Naive B cell (primary cell): ENCODE data around the gene NFRKB. TPM values are rescaled to one million over a fixed set of nuclear protein-coding genes. Genes with fewer than 3 reads are reported as not detected.

Source experiments
- ATAC-seq, 2 donors: fragments of 150-1000 bp; cut with Tn5 transposase; 2 replicates each; pipeline ENCODE4 v1.10.0; 2021; ENCODE audit warnings: low read depth in 2 of 2, mild to moderate bottlenecking in 2 of 2, moderate library complexity in 2 of 2
- DNase-seq: peaks from one replicate; pipeline ENCODE4 v3.0.0; 2022
- H3K27ac Mint-ChIP-seq, 6 donors: one replicate each; pipeline ENCODE4 v1.8.0; 2020 to 2022; ENCODE audit warnings: mild to moderate bottlenecking in 6 of 6, mixed read lengths in 6 of 6, moderate library complexity in 5 of 6, inconsistent platforms in 2 of 6
- H3K27me3 Mint-ChIP-seq, 3 donors: one replicate each; pipeline ENCODE4 v1.8.0; 2021 to 2022; ENCODE audit warnings: mixed read lengths in 3 of 3, mild to moderate bottlenecking in 1 of 3
- H3K36me3 Mint-ChIP-seq, 2 donors: one replicate each; pipeline ENCODE4 v1.8.0; 2020 to 2022; ENCODE audit warnings: mixed read lengths in 2 of 2, inconsistent platforms in 1 of 2, mild to moderate bottlenecking in 1 of 2
- H3K4me1 Mint-ChIP-seq, 3 donors: one replicate each; pipeline ENCODE4 v1.8.0; 2020 to 2022; ENCODE audit warnings: mixed read lengths in 3 of 3, inconsistent platforms in 1 of 3, mild to moderate bottlenecking in 1 of 3, moderate library complexity in 1 of 3
- H3K4me3 Mint-ChIP-seq, 8 donors: one replicate each; pipeline ENCODE4 v1.8.0; 2020 to 2022; ENCODE audit warnings: mild to moderate bottlenecking in 8 of 8, mixed read lengths in 8 of 8, moderate library complexity in 8 of 8, inconsistent platforms in 2 of 8
- H3K9me3 Mint-ChIP-seq, 7 donors: one replicate each; pipeline ENCODE4 v1.8.0; 2020 to 2022; ENCODE audit warnings: mixed read lengths in 7 of 7, mild to moderate bottlenecking in 5 of 7, inconsistent platforms in 2 of 7, moderate library complexity in 1 of 7
- polyA plus RNA-seq, 6 donors: library from polyadenylated mRNA; unstranded; fragments of 300-500 nt; fragmentation: Illumina TruSeq; gene quantifications; one replicate each; pipeline ENCODE4 v1.2.3, GENCODE V29; 2021; ENCODE audit warnings: low read depth in 6 of 6

NFRKB gene
- polyA plus RNA-seq, 6 donors from 2014 or later: 4.7 to 18.1 (median 12.7) TPM

DNA sequence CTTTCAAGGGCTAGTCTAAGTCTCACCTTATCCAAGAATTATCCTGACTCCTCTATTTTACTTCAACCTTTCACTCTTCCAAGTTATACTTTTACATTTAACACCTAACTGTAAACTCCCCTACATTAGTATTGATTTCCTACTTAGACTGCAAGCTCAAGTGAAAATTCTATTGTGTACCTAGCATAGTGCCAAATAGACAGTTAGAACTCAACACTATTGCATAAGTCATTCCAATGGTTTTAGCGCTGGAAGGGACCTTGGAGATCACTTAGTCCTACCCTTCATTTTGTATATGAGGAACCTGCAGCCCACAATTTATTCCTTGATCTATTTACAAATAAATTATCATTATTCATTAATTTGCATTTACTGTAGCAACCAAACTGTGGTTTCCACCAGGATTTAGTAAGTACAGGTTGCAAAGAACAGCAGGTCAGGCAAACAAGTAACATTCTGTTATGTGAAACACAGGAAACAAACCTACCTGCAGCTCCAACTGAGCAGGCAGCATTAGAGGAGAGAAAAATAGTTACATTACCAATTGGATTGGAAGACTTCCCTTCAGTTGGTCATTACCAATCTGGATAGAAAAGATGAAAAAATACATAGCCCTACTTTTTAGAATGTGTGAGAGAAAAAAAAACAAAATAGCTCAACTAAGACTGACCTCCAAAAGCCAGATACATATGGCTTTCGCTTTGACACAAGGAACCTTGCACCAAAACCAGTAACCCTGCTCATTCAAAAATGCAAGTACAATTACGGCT is 33.7 kb upstream of the NFRKB start:
- Mint-ChIP-seq H3K4me1 (no peaks in the 10 kb centered on the region), H3K27me3 (no peaks in the 10 kb centered on the region), H3K27ac (no peak overlapping the region), H3K4me3 (no peak overlapping the region), H3K36me3 (peaks cover 13 to 27% of the 10 kb centered on the region in 2 donors), H3K9me3 (no peaks in the 10 kb centered on the region)
- DNase-seq: no peak
- ATAC-seq: no peak

DNA sequence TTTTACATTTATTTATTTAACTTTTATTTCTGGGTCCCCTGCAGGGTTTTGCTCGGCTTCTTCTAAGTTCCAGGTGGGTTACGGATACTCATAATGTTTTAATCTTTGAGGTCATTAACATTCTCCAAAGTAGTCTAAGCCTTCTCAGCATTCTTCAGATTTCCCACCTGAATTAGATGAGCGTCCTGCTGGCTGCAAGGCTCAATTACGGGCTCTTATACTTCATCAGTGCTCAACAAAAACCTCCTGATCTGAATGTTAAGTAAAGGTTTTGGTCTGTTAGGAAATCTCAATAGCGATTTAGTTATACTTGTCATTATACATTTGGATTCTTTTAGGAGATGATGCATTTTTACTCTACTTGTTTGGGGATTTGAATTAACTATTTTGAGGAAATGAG is 27.3 kb upstream of the NFRKB start:
- no peaks in the 10 kb centered on the region for H3K9me3 Mint-ChIP-seq
- H3K27ac Mint-ChIP-seq: no peak overlapping the region
- no peak overlapping the region for H3K4me3 Mint-ChIP-seq
- H3K36me3 Mint-ChIP-seq: peaks cover 0 to 11% of the 10 kb centered on the region in 2 donors
- ATAC-seq: no peak
- no peak for DNase-seq
- H3K4me1 Mint-ChIP-seq: peaks cover 4 to 12% (median 7%) of the 10 kb centered on the region in 3 donors
- H3K27me3 Mint-ChIP-seq: no peaks in the 10 kb centered on the region

DNA sequence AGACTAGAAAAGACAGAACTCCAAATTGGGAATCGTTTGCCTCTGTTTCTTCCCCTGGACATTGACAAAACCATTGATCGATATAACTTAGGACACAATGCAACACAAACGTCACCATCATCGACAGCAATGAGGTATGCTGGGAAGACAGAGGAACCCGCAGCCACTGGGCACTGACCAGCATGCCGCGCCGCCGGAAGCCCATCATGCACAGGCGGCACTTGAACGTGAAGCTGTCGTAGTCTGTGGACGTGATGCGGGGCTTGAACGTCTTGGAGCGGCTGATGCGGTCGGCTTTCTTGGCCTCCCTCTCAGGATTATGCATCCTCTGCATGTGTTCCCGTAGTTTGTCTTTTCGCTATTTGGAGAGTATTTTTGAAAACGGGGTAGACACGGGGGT is 23.0 kb upstream of the NFRKB start:
- DNase-seq (no peak), ATAC-seq (no peak)
- Mint-ChIP-seq H3K27ac (no peak overlapping the region), H3K4me3 (no peak overlapping the region), H3K36me3 (peaks cover 0 to 13% of the 10 kb centered on the region in 2 donors), H3K27me3 (no peaks in the 10 kb centered on the region), H3K4me1 (peaks cover 2 to 8% (median 5%) of the 10 kb centered on the region in 3 donors), H3K9me3 (no peaks in the 10 kb centered on the region)

DNA sequence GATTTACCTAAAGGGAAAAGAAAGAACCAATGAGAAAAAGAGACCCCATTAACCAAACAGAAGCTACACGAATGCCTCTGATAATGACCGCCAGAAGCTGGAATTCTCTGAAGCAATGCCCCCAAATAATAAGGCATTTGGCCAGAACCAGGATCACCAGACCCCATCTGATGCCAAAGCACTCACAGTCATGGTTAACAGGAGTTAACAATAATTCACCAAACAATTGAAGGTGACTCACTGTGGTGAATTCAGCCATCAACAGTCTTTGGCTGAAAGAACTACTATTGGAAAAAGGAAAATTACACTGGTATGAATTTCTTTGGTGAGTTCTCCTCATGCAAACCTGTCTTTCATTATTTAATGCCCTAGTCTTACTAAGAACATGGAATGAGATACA is 21.9 kb upstream of the NFRKB start:
- Mint-ChIP-seq H3K9me3 (no peaks in the 10 kb centered on the region), H3K27ac (no peak overlapping the region), H3K4me1 (peaks cover 0 to 6% (median 0%) of the 10 kb centered on the region in 3 donors), H3K36me3 (peaks cover 0 to 16% of the 10 kb centered on the region in 2 donors), H3K4me3 (no peak overlapping the region), H3K27me3 (no peaks in the 10 kb centered on the region)
- ATAC-seq (no peak), DNase-seq (no peak)

DNA sequence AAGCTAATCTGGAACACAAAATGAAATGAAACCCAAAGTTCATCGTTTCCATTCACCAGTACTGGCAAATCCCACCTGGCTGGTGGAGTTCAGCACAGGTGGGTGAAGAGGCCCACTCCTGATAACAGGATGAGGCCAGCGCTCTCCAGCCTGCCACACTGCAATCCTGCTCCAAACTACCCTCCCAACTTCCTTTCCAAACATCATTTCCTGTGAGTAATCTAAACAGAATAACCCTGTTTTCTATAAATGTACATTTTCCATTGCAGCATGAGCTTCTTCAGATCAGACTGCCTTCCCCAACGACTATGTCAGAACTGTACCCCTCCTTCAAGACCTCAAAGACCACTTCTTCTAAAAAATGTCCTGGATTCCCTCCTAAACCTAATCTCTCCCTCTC is 15.9 kb upstream of the NFRKB start:
- ATAC-seq: no peak
- Mint-ChIP-seq H3K4me3 (no peak overlapping the region), H3K27ac (no peak overlapping the region), H3K4me1 (no peaks in the 10 kb centered on the region), H3K27me3 (no peaks in the 10 kb centered on the region), H3K9me3 (no peaks in the 10 kb centered on the region), H3K36me3 (peaks cover 17 to 26% of the 10 kb centered on the region in 2 donors)
- DNase-seq: no peak

DNA sequence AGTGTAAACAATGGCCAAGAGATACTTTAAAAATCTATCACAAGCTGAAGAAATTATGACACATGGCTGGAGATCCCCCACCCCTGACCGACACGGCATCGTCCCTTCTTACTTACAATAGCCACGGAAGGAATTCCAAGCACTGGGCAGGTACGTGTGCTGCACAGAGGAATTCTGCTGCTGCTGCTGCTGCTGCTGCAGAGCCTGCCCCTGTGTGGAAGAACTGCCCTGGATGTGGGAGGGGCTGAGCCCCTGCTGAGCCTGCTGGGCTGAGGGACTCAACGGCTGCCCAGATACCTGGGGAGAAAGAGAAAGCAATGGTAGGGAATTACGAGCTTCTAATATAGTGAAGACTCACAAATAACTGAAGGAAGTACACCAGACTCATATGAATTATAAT is 15.0 kb upstream of the NFRKB start:
- ATAC-seq (no peak), DNase-seq (no peak)
- Mint-ChIP-seq H3K4me1 (no peaks in the 10 kb centered on the region), H3K27me3 (no peaks in the 10 kb centered on the region), H3K36me3 (peaks cover 17 to 30% of the 10 kb centered on the region in 2 donors), H3K4me3 (no peak overlapping the region), H3K9me3 (no peaks in the 10 kb centered on the region), H3K27ac (no peak overlapping the region)

DNA sequence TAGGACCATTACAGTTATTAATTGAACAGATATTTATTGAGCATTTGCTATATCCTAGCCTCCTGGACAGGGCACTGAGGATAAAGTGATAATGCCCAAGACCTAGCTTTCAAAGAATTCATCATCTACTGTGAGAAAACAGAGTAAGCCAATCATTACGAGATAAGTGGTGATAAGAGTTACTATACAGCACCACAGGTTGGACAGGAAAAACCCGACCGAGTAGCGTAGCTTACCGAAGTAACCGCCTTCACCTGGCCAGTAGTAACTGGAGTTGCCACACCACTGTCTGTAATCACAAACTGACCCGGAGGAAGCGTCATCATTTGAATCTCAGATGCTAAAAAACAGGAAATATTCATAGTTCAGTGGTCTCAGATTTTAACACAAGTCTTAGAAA is 10.0 kb upstream of the NFRKB start:
- H3K27ac Mint-ChIP-seq: no peak overlapping the region
- peaks cover 26 to 30% of the 10 kb centered on the region in 2 donors for H3K36me3 Mint-ChIP-seq
- ATAC-seq: no peak
- DNase-seq: no peak
- no peaks in the 10 kb centered on the region for H3K9me3 Mint-ChIP-seq
- H3K4me3 Mint-ChIP-seq: no peak overlapping the region
- no peaks in the 10 kb centered on the region for H3K27me3 Mint-ChIP-seq
- H3K4me1 Mint-ChIP-seq: no peaks in the 10 kb centered on the region

DNA sequence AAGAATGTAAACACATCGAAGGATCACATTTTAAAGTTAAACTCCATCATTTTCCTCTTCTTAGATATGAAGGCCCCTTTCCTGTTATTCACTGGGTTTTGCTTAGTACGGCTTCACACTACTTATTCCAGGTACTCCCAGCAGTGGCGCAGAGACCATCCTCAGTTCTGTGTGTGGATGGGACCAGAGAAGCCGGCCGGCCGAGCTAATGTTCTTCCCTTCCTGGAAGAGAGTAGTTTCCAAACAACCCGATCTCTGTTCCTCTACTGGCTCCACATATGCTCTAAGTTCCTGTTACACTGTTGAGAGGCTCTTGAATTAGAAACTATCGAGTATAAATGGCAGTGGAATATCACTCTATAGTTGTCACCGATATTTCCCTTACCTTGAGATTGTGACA is 684 bp upstream of the NFRKB start:
- Mint-ChIP-seq H3K4me3 (peak overlapping the region; percentile 82 to 97 (median 92)), H3K27me3 (no peaks in the 10 kb centered on the region), H3K4me1 (peaks cover 4 to 33% (median 25%) of the 10 kb centered on the region in 3 donors), H3K27ac (peak overlapping the region in 5 of 6 donors; percentile 9 to 83 (median 72)), H3K36me3 (peaks cover under 1 to 13% of the 10 kb centered on the region in 2 donors), H3K9me3 (no peaks in the 10 kb centered on the region)
- DNase-seq (no peak), ATAC-seq (no peak)

DNA sequence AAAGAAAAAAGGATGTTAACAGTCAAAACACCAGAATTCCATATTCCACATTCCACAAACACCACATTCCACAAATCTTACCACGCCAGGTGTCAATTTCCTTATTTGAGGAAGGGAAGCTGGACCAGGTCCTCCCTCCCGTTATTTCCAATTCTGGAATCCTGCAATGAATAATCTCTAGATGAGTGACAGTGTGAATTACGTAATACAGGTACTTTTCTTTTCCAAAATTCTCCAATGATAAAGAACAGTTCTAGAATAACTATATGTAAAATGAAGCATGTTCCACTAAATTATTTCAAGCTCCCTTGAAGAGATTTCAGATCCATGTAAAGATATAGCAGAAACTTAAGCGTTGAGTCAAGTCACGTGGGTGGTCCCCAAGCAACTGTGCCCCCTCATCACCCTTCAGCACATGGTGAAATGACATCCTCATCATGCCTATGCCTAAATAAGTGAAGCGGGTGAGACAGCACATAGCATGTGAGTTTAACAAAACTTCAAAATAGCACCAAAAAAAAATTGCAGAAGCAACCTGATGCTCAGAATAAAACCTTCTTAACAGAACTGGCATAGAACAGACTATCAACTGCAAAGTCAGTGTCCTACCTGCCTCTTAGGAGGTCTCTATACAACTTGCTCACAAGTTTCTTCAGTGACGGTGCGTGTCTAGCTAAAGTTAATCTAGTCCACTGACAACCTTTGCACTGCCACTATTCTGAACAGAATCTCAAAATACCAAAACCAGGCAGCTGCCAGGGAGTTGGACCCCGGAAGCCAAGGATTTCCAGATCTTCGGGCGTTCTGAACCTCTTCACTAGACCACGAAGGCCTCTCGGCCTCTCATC is 876 bp downstream of the NFRKB start:
- peak overlapping the region; percentile 82 to 97 (median 92) for H3K4me3 Mint-ChIP-seq
- DNase-seq (peak; percentile 1), ATAC-seq (peak; percentile 8)
- no peaks in the 10 kb centered on the region for H3K9me3 Mint-ChIP-seq
- peaks cover 5 to 11% of the 10 kb centered on the region in 2 donors for H3K36me3 Mint-ChIP-seq
- no peaks in the 10 kb centered on the region for H3K27me3 Mint-ChIP-seq
- H3K4me1 Mint-ChIP-seq: peaks cover 7 to 33% (median 25%) of the 10 kb centered on the region in 3 donors
- H3K27ac Mint-ChIP-seq: peak overlapping the region in 5 of 6 donors; percentile 74 to 90 (median 83)

DNA sequence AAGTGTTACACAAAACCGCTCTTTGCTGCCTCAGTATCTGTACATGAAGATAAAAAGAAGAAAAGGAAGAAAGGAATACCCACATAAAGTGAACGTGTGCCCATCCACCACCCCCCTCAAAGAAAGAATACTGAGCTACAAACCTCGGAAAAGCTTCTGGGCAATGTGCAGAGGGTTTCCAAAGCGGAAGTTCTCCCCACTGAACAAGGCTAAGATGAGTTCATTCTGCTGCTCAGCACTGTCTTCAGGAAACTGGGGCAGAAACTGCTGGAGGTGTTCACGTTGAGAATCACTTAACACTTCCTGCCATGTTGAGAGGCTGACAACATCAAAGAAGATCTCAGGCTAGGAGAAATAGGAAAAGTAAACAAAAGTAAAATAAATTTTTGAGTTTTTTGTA is 6.9 kb downstream of the NFRKB start:
- peaks cover 30 to 51% of the 10 kb centered on the region in 2 donors for H3K36me3 Mint-ChIP-seq
- DNase-seq (no peak), ATAC-seq (no peak)
- H3K4me3 Mint-ChIP-seq: no peak overlapping the region
- H3K4me1 Mint-ChIP-seq: peaks cover 5 to 11% (median 7%) of the 10 kb centered on the region in 3 donors
- H3K27ac Mint-ChIP-seq: no peak overlapping the region
- no peaks in the 10 kb centered on the region for H3K27me3 Mint-ChIP-seq
- no peaks in the 10 kb centered on the region for H3K9me3 Mint-ChIP-seq

DNA sequence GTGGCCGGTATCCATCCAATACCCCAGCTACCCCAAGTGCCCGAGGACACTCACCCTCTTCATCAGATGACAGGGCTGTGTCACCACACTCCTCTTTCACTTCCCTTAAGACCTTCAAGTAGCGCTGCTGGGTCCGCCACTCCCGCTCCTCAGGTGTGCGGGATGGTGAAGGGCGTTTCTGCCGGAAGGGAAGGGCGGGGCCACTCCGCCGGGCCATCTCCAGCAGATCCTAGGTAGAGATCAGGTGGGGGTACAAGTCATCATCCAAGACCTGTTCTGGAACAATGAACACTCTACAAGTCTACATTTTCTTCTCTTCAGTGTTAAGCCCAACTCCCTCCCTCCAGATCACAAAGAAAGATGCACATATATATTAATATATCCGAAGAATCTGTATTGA is 10.0 kb downstream of the NFRKB start:
- Mint-ChIP-seq H3K27me3 (no peaks in the 10 kb centered on the region), H3K36me3 (peaks cover 47 to 73% of the 10 kb centered on the region in 2 donors), H3K27ac (no peak overlapping the region), H3K4me1 (peaks cover 0 to 5% (median 3%) of the 10 kb centered on the region in 3 donors), H3K4me3 (no peak overlapping the region), H3K9me3 (no peaks in the 10 kb centered on the region)
- DNase-seq (no peak), ATAC-seq (no peak)

DNA sequence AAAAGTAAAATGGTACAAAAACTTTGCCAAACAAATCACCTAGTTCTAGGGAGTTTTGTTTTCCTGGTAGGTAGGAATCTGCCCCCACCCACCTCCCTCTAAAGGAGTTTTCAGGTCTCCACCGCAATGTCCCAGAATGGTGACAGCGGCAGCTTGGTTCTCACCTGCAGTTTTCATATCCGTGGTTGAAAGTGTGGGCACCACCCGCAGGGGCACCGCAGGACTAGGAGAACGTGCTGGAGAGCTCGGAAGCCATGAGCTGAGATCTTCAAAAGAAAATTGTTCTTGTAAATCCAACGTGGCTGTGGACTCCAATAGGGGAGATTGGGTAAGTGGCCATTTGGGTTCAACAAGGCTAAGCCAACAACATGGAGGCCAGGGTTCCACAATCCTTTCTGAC is 10.8 kb downstream of the NFRKB start:
- Mint-ChIP-seq H3K9me3 (no peaks in the 10 kb centered on the region), H3K4me3 (no peak overlapping the region), H3K36me3 (peaks cover 50 to 74% of the 10 kb centered on the region in 2 donors), H3K27me3 (no peaks in the 10 kb centered on the region), H3K4me1 (peaks cover 0 to 6% (median 2%) of the 10 kb centered on the region in 3 donors), H3K27ac (no peak overlapping the region)
- DNase-seq (no peak), ATAC-seq (no peak)

DNA sequence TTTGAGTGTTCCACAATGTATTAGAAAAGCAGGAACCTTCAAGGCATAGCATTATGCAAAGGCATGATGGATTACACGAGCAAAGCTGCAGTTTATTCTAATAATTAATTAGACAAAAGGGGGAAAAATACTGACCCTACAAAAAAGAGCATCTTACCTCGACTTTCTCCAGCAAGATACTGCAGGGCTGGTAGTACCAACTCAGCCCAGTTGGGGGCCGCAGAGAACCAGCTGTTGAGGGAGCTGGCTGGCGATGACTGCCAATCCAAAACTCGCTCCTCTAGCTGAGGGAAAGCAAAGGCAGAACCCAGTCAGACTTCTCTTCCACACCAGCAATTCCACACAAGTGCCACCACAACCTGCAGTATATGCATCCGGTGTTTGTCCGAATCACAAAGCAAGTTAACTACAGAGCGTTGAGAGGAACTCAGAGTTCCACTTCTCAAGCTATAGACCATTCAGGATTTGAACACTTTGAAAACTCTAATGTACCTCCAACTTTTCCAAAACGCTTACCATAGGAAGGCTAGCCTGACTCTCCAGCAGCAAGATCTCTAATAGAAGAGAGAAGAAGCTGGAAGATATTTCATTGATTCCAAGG is 13.7 kb downstream of the NFRKB start:
- Mint-ChIP-seq H3K9me3 (no peaks in the 10 kb centered on the region), H3K36me3 (peaks cover 60 to 64% of the 10 kb centered on the region in 2 donors), H3K4me3 (no peak overlapping the region), H3K27me3 (no peaks in the 10 kb centered on the region), H3K27ac (no peak overlapping the region), H3K4me1 (peaks cover 0 to 5% (median 0%) of the 10 kb centered on the region in 3 donors)
- ATAC-seq (no peak), DNase-seq (no peak)
